Ovary (tissue), 9 donors: ENCODE results near the gene CHRNB1. TPM values are rescaled to one million over a fixed set of nuclear protein-coding genes. Genes with fewer than 3 reads are reported as not detected.
A peak's percentile ranks its signal among the peaks of the same experiment; 100 is the strongest.

Experiments
- DNase-seq, 5 donors: peaks; one replicate each; pipeline ENCODE4 v3.0.0-alpha.2; 2019 to 2020
- H3K27ac ChIP-seq, 2 donors: fragments of 200-600 bp; one replicate each; pipeline versions ENCODE4 v1.5.1 to v1.8.0; 2019 to 2022
- H3K27me3 ChIP-seq: fragments of 200-600 bp; one replicate; pipeline ENCODE4 v1.8.0; 2022
- H3K36me3 ChIP-seq: fragments of 200-600 bp; sonication (generic); one replicate; pipeline ENCODE4 v1.5.1; 2019
- H3K4me1 ChIP-seq: one replicate; pipeline ENCODE4 v1.8.1; 2013; ENCODE audit warnings: mild to moderate bottlenecking, moderate library complexity; ENCODE audit not compliant: insufficient read depth
- H3K4me3 ChIP-seq: fragments of 200-600 bp; sonication (generic); one replicate; pipeline ENCODE4 v1.5.1; 2017
- H3K9me3 ChIP-seq, 2 donors: fragments of 200-600 bp in 1 of 2; sonication (generic) in 1 of 2; one replicate each; pipeline versions ENCODE4 v1.5.1 to v1.8.1; 2013 to 2019; ENCODE audit warnings: mild to moderate bottlenecking in 1 of 2, moderate library complexity in 1 of 2
- CTCF ChIP-seq, 3 donors: fragments of 450-650 bp in 2 of 3; fragments of 200-600 bp in 1 of 3; IDR thresholded peaks; one replicate each; pipeline versions ENCODE4 v1.5.1 to v1.8.0; 2016 to 2022; ENCODE audit warnings: antibody characterized with exemption in 3 of 3, mild to moderate bottlenecking in 1 of 3
- EP300 ChIP-seq: sonication (generic); formaldehyde crosslinking; IDR thresholded peaks from one replicate; pipeline ENCODE4 v1.6.1; 2017; ENCODE audit warnings: antibody characterized with exemption
- POLR2A ChIP-seq: fragments of 450-650 bp; IDR thresholded peaks from one replicate; pipeline ENCODE4 v1.6.1; 2017; ENCODE audit warnings: antibody characterized with exemption, mild to moderate bottlenecking, moderate library complexity
- WGBS, 3 donors: extraction: QIAGEN DNeasy Blood & Tissue Kit in 1 of 3; methylation state at CpG; one replicate each; pipeline versions ENCODE4 v1.1.5 to v1.1.7; 2013 to 2017; 5-methylcytosine and 5-hydroxymethylcytosine counted together
- intact Hi-C, 4 donors: fragments of 100-400 bp; cut with DNase I; formaldehyde crosslinking; loops; one replicate each; pipeline versions ENCODE4 v1.11.0 to v1.15.1; 2022 to 2023
- polyA plus RNA-seq, 2 donors: library from polyadenylated mRNA; stranded (reverse); fragments of 200-250 nt in 1 of 2; fragments of 350-450 nt in 1 of 2; fragmentation: Illumina TruSeq in 1 of 2; extraction: RNeasy Lipid Tissue Mini Kit (QIAGEN cat#74804) in 1 of 2; gene quantifications; one replicate each; pipeline ENCODE4 v1.2.3, GENCODE V29; 2013 to 2014
- total RNA-seq, 7 donors: library from RNA; depleted of rRNA in 2 of 7; stranded (reverse); fragments of >200 nt in 2 of 7; fragmentation: NEBNext Ultra II Directional in 3 of 7; extraction: Animal tissue kit (Norgen Biotek cat#: 25700) in 3 of 7; gene quantifications; one replicate each; pipeline versions ENCODE4 v1.1.0 to v1.2.4, GENCODE V29; 2016 to 2023
- donor health status: DM: no; HTN: no; CAD: no; lungs with moderate emphysema.
- donor health status: DM: no; HTN: no; CAD: no.
- donor health status: Bipolar disorder and iron deficiency.
- donor health status: DM: yes; HTN: yes; CAD: no.
- donor health status: DM: no; HTN: no; CAD: no.
- donor health status: DM: yes; HTN: yes; CAD: no.

The CHRNB1 gene
- total and polyA plus RNA-seq, 9 donors, result 3.2 to 13.5 (median 7.6) TPM

- WGBS, 3 donors, result 9 to 11% (median 11%) methylated on average over 15 to 16 of the region's 16 CpGs
- TF ChIP-seq CTCF (IDR thresholded peaks at IDR 0.05) (no peak), EP300 (no peak), POLR2A (no peak)
- intact Hi-C loops, result no loop called here
- H3K36me3 ChIP-seq, result no peaks in the 10 kb centered on the region
- no peaks in the 10 kb centered on the region for H3K27me3 ChIP-seq
- peaks cover 5% of the 10 kb centered on the region for H3K4me1 ChIP-seq
- H3K9me3 ChIP-seq, result no peaks in the 10 kb centered on the region
- peak overlapping the region; percentile 18 to 89 for H3K27ac ChIP-seq
- peak overlapping the region; percentile 50 for H3K4me3 ChIP-seq
- DNase-seq, result peak in 4 of 5 donors; percentile 69 to 78 (median 72)
Observed at GRCh38 chr17:7403043-7403726, 41.7 kb upstream of the CHRNB1 start.

DNA sequence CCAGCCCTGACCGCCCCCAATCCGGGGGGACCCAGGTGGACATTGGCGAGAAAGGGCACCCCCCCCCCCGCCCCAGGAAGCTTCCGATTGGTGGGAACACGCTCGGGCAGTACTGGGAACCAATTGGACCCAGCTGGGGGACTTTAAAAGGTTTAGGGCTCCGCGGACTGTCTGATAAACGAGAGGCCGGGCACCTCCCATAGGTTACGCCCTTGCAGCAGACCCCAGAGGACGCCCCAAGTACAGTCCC, 41.2 kb upstream of the CHRNB1 start:
- peak overlapping the region; percentile 18 to 89 for H3K27ac ChIP-seq
- DNase-seq, result no peak
- TF ChIP-seq EP300 (no peak), POLR2A (no peak), CTCF (IDR thresholded peaks at IDR 0.05) (no peak)
- WGBS, 3 donors, result 0% methylated on average over 12 to 13 of the region's 13 CpGs
- no peaks in the 10 kb centered on the region for H3K27me3 ChIP-seq
- no peaks in the 10 kb centered on the region for H3K9me3 ChIP-seq
- H3K4me3 ChIP-seq, result peak overlapping the region; percentile 50
- intact Hi-C loops, result no loop called here
- H3K4me1 ChIP-seq, result peaks cover 5% of the 10 kb centered on the region
- H3K36me3 ChIP-seq, result no peaks in the 10 kb centered on the region

DNA sequence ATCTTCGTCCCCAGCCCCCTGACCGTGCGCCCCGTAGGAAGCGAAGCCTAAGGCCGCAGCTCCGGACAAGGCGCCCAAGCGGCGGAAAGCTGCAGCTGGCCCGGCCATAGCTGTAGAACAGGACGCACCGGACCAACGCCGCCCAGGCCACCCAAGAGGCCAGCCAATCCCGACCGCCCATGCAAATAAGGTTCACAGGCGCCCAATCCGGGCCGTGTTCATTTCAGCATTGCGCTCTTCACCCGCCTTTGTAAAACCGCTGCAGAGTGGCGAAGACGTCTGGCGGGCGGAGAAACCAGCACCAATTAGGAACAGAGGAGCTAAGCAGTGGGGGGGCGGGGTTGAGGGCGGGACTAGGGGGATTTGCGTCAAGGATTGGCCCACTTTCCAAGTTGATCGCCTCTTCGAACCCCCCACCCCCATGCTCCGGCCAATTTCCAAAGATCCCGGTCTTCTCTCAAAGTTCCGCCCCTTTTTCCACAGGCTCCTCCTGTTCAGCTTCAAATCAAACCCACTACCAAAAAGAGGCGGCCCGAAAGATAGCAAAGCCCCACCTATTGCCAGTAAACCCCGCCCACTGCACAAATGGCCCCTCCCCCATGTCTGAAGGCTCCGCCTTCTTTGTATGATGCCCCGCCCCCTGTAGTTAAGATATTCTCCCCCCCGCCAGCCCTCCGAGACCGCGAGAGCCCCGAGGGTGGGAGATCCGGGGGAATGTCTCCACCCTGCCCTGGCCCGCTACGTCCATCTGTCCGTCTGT, 40.7 kb upstream of the CHRNB1 start, which contains the start of gene TMEM256:
Gene TMEM256 (minus strand): TSS at position 121 of the 760 bp plus-strand sequence. CDS start 13 bp downstream, at position 108.
- intact Hi-C loops, result no loop called here
- Histone ChIP-seq H3K4me3 (peak within 1 kb of the TSS; percentile 65), H3K27me3 (no peaks in the 10 kb centered on the region), H3K36me3 (no peaks in the 10 kb centered on the region), H3K4me1 (peaks cover 5% of the 10 kb centered on the region), H3K9me3 (no peaks in the 10 kb centered on the region), H3K27ac (peak within 1 kb of the TSS; percentile 89 to 95)
- TF ChIP-seq EP300 (peak; percentile 8), CTCF (IDR thresholded peaks at IDR 0.05) (peak in 2 of 3 donors; percentile 35 to 46), POLR2A (peak; percentile 99)
- DNase-seq, result peak; percentile 97 to 99 (median 98)
- WGBS, 3 donors, result 0 to 1% (median 0%) methylated on average over 49 of the region's 49 CpGs

DNA sequence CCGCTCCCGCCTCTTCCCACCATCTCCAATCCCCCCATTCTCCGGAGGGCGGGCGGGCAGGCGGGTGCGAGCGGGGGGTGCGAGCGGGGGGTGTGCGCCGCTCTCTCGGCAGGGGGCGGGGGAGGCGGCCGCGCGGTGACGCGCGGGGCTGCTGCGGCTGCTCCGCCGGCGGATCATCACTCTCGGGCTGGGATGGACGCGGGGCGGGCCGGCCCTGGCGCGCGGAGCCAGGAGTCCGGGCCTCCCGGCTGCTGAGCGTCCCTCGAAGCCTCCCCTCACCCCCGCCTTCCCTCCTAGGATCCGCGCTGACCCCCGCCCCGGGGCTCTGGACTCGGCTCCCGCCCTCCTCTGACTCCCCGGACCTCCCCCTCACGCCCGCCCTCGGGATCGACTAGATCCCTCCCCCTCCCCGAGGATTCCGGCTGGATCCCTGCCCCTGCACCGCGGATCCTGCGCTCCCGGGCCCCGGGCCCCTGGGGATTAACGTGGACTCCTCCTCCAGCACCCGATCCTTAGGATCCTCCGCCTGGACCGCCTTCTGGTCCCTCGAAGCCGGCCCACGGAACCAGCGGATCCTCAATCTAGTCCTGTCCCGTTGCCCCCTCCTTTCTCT, 40.0 kb upstream of the CHRNB1 start:
- Histone ChIP-seq H3K27ac (peak overlapping the region; percentile 89 to 95), H3K4me1 (peaks cover 5% of the 10 kb centered on the region), H3K9me3 (no peaks in the 10 kb centered on the region), H3K4me3 (peak overlapping the region; percentile 65), H3K27me3 (no peaks in the 10 kb centered on the region), H3K36me3 (no peaks in the 10 kb centered on the region)
- WGBS, 3 donors, result 0 to 1% (median 0%) methylated on average over 25 to 65 of the region's 65 CpGs
- intact Hi-C loops, result loop anchor here in 1 of 4 donors (5.0 kb wide), 1 partner anchor 58 kb away; no protein-coding TSS in a partner anchor
- TF ChIP-seq CTCF (IDR thresholded peaks at IDR 0.05) (peak in 2 of 3 donors; percentile 20 to 27), EP300 (no peak), POLR2A (peak; percentile 70)
- peak in 2 of 5 donors; percentile 80 to 86 for DNase-seq
